Dermis blood vessel endothelial cell (primary cell): Measurements from ENCODE around the gene RTL1. TPM values are rescaled to one million over a fixed set of nuclear protein-coding genes. Genes with fewer than 3 reads are reported as not detected.

Experiments
- DNase-seq: peaks from one replicate; pipeline ENCODE4 v3.0.0; 2010
- total RNA-seq: library from RNA; depleted of rRNA; stranded (reverse); fragments of >200 nt; gene quantifications from 2 replicates; pipeline ENCODE4 v1.2.3, GENCODE V29; 2014

Gene RTL1
- total RNA-seq, 1 donor from 2014 or later = not detected

GRCh38 chr14:100864960-100865681 lies 38.4 kb downstream of the RTL1 start:
- DNase-seq = no peak

GRCh38 chr14:100864206-100864605 lies 39.3 kb downstream of the RTL1 start:
- no peak for DNase-seq

- DNase-seq = no peak
Observed at GRCh38 chr14:100862793-100863192, 40.7 kb downstream of the RTL1 start.

DNA sequence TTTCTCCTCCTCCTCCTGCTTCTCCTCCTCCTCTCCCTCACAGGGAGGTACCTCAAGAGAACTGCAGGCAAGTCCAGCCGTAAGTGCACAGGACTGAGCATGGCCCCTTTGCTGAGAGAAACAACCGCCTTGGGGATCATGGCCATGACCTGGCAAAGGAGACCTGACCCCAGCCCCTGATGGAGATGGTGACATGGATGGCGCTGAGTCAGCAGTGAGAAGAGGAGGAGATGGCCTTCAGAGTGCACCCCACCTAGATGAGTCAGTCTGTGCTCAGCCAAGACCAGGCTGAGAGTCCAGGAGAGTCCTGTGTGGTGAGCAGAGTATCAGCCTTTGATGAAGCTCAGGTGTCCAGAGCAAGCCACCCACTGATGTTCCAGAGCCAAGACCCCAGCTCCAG lies 41.2 kb downstream of the RTL1 start:
- DNase-seq = no peak

- no peak for DNase-seq
Observed at GRCh38 chr14:100861937-100862247, 41.6 kb downstream of the RTL1 start.

DNA sequence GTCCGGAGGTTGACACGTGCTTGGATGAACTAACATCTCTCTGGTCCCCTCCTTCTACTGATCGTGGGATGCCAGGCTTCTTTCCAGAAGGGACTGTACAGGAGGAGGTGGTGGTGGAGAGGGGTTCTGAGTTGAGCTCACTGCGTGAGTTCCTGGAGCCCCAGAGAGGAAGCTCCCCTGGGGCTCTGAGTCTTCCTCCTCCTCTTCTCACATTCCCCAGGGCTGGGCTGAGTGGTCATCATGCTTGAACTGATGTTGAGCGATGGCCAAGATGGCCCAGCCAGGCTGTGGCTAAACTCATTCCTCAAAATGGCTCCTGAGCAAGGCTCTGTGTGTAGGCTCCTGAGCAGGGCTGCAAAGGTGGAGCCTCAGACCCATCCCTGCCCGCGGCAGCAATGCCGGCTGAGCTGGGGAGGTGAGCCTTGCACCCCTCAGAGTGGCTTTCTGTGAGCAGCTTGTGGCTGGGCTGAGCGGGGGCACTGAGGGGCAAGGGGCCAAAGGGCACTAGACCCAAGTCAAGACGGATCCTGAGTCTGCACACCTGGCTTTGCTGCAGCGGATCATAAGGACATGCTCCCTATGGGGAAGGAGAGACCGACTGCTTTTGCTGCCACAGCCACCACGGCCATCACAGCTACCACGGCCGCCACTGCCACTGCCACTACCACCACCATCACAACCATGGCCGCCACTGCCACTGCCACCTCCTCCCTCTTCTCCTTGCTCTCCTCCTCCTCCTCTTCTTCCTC lies 42.2 kb downstream of the RTL1 start:
- DNase-seq = no peak

DNA sequence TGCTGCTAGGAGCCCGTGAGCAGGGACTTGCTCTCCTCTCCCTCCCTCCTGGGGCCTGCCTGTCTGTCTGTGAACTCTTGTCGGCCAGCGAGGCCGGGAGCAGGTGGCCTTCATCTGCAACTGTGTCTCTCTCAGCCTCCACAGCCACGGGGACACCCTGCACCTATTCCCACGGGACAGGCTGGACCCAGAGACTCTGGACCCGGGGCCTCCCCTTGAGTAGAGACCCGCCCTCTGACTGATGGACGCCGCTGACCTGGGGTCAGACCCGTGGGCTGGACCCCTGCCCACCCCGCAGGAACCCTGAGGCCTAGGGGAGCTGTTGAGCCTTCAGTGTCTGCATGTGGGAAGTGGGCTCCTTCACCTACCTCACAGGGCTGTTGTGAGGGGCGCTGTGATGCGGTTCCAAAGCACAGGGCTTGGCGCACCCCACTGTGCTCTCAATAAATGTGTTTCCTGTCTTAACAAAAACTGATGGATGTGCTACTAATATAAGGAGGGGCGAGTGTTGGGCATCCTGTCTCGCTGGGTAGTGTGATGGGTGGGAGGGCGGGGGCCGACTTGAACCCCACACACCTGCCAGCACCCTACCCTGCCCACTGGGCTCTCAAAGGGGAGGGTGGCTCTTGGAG lies 42.9 kb downstream of the RTL1 start:
- no peak for DNase-seq

DNA sequence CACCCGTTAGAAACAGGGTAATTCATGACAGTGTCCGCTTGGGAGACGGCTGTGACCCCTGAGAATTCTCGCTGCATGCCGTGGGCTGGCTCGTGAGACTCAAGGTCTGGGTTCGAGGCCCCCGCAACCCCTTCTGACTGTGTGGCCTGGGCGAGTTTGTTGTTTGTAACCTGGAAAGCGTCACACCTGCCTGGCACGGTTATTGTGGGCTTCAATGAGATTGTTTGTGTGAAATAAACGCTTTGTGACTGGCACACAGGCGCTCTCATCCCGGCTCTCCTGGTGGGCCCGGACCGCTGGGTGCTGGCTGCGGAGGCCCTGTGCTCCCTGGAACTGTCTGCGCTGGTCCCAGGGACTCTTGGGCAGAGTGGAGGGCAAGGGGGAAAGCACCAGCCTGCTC lies 43.7 kb downstream of the RTL1 start:
- no peak for DNase-seq

DNA sequence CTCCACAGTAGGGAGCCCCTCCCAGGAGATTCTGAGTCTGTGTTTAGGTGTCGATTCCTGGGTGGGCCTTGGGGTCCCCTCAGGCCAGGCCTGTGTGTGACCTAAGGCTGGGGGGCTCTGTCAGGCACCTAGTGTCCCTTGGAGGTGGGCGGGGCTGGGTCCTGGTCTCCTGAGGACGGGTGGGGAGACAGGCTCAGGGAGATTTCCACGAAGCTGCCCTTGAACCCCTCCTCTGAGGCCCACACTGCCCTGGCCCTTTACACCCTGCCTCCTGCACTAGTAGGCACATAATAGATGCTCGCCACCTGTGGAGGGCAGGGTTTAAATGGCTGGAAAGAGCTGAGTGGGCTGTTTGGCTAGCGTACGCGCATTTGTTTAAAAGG lies 44.7 kb downstream of the RTL1 start:
- DNase-seq = no peak

DNA sequence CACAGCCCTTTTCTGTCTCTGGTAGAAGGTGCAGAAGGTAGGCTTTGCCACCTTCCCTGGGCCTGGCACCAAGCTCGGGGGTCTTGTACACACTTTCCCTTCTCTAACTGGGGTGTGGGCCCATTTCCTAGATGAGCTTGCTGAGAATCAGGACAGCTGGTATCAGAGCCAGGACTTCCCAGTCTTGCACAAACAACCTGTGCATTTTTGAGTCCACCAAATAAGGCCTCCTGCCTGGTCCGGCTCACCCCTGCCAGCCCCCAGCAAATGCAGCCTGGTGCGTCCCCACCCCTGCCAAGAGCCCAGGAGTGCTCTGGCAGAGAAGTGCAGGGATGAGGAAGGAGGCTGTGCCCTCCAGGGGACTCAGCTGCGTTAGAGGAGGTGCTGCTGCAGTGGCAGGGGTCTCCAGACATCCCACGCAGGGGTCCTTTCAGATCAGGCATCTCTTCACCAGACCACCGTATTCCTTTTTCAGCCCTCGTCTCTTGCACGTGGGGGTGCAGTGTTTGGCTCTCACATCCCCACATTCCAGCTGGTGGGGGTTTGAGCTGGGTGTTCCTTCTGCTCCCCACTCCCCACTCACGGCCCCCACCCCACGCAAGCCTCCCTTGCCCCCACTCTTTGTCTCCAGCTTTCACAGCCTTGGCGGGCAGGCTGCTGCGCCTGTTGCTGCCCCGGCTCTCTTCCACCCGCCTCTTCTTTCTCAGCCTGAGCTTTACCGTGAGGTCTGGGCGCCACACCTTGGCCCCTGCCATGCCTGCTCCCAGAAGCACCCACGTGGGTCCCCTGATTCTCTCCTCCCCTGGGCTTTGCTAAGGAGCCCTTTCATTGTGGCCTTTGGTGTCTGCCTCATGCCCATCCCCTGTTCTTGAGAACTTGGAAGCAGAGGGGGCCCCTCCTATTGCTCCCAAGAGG lies 45.3 kb downstream of the RTL1 start:
- DNase-seq = no peak

DNA sequence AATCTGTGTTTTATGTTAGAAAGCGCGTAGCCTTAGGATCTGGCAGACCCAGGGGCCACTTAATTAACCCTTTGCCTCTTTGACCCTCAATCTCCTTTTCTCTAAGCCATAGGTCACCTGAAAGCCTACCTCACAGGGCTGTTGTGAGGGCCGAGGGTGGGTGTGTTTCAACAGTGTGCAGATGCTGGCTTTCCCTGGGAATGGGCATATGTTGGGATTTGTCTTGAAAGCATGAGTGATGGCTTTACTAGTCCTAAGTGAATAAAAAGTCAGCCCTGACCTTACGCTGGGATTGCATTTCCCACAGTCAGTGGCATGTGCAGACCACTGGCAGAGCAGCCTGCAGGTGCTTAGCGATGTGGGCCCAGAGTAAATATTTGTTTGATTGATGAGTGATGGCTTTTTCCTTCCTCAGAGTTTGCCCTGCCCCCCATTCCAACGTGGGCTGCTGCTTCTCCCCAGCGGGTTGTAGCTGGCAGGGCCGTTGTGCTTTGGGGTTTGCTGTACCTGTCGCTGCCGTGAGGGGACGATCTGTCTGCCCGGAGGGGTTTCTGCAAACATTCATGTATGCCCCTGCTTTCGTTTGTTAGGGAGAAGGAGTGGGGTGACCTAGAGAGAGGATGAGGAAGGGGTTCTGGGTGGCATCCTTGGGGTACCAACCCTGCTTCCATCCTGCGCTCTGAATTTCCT lies 46.1 kb downstream of the RTL1 start:
- DNase-seq = no peak

GRCh38 chr14:100856056-100856950 lies 47.2 kb downstream of the RTL1 start:
- no peak for DNase-seq

GRCh38 chr14:100855256-100855930 lies 48.1 kb downstream of the RTL1 start:
- no peak for DNase-seq

- no peak for DNase-seq
Observed at GRCh38 chr14:100854435-100854834, 49.1 kb downstream of the RTL1 start.

- no peak for DNase-seq
Observed at GRCh38 chr14:100851946-100852620, 51.4 kb downstream of the RTL1 start.

DNA sequence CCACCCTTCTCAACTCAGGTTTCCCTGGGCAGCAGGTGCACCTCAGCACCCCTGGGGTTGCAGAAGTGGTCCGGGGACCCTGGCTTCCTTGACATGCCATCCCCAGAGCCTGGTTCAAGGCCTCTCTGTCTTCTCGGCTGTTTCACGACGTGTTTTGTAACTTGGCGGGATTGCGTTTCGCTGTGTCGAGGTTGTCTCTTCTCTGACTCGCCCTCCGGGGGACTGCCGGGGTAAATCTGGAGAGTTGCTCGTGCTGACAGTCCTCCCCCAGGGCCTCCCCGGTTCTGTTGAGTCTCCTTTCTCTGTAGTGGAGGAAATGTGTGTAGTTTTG lies 52.0 kb downstream of the RTL1 start:
- DNase-seq = no peak

DNA sequence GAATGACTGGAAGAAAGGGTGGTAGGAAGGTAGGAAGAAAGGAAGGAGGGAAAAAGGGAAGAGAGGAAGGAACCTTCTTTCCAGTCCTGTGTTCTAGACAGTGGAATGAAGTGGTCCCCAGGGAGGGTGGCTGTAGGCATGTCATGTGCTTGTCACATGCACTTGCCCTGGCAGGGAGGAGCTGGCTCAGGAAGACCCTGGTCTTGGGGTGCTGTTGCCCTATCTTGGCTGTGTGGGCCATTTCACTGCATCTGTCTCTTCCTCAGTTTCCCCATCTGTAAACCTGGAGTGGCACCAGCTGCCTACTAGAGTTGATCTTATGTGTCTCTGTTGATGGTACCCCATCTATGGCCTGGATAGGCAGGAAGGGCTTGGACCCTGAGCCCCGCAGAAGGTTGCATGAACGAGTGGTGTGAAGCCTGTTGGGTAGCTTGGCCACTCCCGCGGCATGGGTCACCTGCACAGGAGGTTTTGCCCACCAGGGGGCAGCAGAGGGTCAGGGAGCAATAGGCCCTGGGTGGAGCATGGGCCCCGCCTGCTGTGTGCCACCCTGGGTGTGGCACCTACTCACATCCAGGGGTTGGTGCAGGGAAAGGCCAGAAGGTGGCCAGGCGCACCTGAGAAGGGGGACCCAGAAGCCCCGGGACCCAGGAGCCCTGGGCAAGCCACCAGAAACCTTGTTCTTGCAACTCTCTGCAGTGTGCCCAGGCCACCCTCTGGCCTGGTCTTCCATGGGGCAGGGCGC lies 52.5 kb downstream of the RTL1 start:
- DNase-seq = peak; percentile 69

GRCh38 chr14:100849115-100849781 lies 54.3 kb downstream of the RTL1 start:
- no peak for DNase-seq

DNA sequence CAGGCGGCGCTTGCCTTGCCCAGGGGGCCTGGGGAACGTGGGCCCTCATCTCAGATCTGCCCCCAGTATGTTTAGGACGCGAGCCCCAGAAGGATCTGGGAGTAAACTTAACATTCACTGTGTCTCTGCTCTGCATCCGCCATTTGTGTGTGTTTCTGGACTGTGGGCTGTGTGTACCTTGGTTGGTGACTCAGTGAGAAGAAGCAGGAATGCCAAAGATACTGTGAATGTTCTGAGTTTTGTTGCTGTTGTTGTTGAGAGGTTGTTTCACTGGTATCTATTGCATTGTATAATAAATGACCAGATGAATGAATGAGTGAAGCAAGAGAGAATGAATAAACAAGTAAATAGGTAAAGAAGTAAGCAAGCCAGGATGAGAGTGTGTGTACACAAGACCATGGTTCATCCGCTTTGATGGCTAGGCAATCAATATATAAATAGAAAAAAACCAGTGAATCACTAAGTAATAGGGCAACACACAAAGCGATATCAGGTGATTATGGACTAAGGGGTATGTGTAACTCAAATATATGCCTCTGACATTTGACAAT lies 57.1 kb downstream of the RTL1 start:
- no peak for DNase-seq
